ENCODE measurements around the gene GK.
"Not testable (repeated sequence)": the region's sequence is repeated elsewhere in the genome, so short reads cannot be mapped to it uniquely, and the experiment has no call there.

The GK gene

DNA sequence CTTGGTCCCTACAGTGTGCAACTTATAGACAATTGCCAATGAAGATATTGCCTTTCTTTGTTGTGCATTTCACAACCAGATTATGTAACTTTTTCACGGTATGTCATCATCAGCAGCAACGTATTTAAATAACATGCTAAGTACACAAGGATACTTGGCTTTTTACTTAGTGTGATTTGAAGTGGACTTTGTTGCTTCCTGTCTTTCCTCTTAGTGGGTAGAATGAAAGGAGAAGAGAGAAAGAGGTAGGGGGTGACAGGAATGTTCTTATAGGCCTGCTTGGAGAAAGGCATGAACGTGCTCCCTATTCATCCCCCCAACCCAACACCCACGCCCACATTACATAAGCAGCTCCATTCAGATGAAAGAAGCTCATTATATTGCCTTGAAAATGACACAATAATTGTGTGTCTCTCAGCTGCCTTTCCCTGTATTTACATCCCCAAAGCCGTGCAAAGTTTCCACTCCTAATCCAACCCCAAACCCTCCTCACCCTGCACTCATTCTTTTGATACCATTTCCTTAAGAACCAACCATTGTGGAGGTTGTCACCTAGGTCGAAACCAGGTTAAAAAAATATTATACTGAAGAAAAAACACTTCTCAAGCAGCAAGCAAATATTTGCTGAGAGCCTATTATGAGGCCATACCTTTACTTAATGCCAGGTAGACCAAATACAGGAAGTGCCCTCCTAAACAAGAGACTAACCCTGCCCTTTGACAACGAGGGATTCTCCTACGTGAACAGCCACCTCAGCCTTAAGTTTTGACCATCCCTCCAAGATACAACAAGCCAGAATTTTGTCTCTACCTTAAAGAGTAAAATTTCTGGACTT, 25.2 kb upstream of the GK start:
- no peak overlapping the region for H3K4me3 ChIP-seq (ENCODE audit: low read length)
- H3K9me3 ChIP-seq (ENCODE audit: insufficient read depth, low read depth, low read length): no peaks in the 10 kb centered on the region
- no peaks in the 10 kb centered on the region for H3K4me1 ChIP-seq (ENCODE audit: insufficient read depth, low read length)
- H3K27me3 ChIP-seq (ENCODE audit: insufficient read depth, low read length): no peaks in the 10 kb centered on the region
- H3K27ac ChIP-seq (ENCODE audit: low read depth, low read length): no peak overlapping the region
- no peak overlapping the region for H3K9ac ChIP-seq (ENCODE audit: low read depth, low read length)
- WGBS: over 99% methylated on average over 6 of the region's 8 CpGs
- no peaks in the 10 kb centered on the region for H3K36me3 ChIP-seq (ENCODE audit: insufficient read depth, low read length)

DNA sequence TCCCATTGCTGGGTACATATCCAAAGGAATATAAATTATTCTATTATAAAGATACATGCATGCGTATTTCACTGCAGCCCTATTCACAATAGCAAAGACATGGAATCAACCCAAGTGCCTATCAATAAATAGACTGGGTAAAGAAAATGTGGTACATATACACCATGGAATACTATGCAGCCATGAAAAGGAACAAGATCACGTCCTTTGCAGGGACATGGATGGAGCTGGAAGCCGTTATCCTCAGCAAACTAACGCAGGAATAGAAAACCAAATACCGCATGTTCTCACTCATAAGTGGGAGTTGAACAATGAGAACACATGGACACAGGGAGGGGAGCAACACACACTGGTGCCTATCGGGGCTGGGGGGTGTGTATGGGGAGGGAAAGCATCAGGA, 19.2 kb upstream of the GK start:
- H3K27ac ChIP-seq (ENCODE audit: low read depth, low read length); H3K4me3 ChIP-seq (ENCODE audit: low read length); H3K9me3 ChIP-seq (ENCODE audit: insufficient read depth, low read depth, low read length); H3K36me3 ChIP-seq (ENCODE audit: insufficient read depth, low read length); H3K4me1 ChIP-seq (ENCODE audit: insufficient read depth, low read length); H3K27me3 ChIP-seq (ENCODE audit: insufficient read depth, low read length); H3K9ac ChIP-seq (ENCODE audit: low read depth, low read length): not testable (repeated sequence)
- 96% methylated on average over 5 of the region's 6 CpGs for WGBS

DNA sequence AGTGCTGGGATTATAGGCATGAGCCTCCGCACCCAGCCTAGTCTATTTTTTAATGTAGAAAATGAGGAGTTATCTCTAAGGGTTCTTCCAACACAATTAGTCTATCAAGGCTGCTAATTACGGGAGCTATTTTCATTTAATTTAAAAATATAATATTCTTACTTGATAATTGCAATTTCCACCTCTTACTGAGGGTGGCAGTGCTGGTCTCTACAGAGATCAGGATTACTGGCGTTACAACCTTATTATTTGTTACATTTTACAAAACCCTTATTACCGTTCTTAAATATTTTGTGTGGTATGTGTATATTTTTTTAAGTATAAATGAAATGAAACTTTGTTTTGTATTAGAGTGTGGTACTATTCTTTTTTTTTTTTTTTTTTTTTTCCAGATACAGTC, 17.6 kb upstream of the GK start:
- Histone ChIP-seq H3K27me3 (ENCODE audit: insufficient read depth, low read length) (no peaks in the 10 kb centered on the region), H3K9me3 (ENCODE audit: insufficient read depth, low read depth, low read length) (no peaks in the 10 kb centered on the region), H3K9ac (ENCODE audit: low read depth, low read length) (no peak overlapping the region), H3K27ac (ENCODE audit: low read depth, low read length) (no peak overlapping the region), H3K36me3 (ENCODE audit: insufficient read depth, low read length) (no peaks in the 10 kb centered on the region), H3K4me1 (ENCODE audit: insufficient read depth, low read length) (no peaks in the 10 kb centered on the region), H3K4me3 (ENCODE audit: low read length) (no peak overlapping the region)
- WGBS: 100% methylated on average over 1 of the region's 4 CpGs

DNA sequence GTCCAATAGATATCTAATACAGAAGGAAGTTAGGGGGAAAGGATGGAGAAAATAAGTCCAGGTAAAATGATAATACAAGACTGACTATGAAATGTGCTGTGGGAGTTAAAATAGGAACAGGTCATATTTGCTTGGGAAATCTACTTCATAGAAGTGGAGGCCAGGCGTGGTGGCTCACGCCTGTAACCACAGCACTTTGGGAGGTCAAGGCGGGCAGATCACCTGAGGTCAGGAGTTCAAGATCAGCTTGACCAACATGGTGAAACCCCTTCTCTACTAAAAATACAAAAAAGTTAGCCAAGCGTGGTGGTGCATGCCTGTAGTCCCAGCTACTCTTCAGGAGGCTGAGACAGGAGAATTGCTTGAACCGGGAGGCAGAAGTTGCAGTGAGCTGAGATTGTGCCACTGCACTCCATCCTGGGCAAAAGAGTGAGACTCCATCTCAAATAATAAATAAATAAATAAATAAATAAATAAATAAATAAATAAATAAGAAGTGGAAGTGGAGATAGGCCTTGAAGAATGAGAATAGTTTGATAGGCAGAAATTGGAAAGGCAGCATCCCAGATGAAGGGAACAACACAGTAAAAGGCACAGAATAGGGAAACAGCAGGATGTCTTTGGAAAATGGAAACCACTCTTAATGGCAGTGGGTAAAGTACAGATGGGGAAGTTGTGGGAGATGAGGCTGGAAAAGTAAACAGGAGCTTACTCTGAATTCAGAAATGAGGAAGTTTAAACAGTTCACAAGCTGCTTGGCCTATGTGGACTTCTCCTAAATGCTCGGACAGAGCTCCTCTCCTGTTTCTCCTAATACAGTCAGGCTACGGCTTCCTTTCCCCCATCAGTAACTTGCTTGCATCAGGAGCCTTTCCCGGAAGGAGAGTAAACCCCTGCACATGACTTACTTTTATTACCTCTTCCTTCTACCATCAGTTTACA, 15.1 kb upstream of the GK start:
- no peaks in the 10 kb centered on the region for H3K4me1 ChIP-seq (ENCODE audit: insufficient read depth, low read length)
- no peak overlapping the region for H3K27ac ChIP-seq (ENCODE audit: low read depth, low read length)
- no peaks in the 10 kb centered on the region for H3K9me3 ChIP-seq (ENCODE audit: insufficient read depth, low read depth, low read length)
- H3K9ac ChIP-seq (ENCODE audit: low read depth, low read length): no peak overlapping the region
- 91% methylated on average over 8 of the region's 8 CpGs for WGBS
- no peaks in the 10 kb centered on the region for H3K36me3 ChIP-seq (ENCODE audit: insufficient read depth, low read length)
- no peaks in the 10 kb centered on the region for H3K27me3 ChIP-seq (ENCODE audit: insufficient read depth, low read length)
- H3K4me3 ChIP-seq (ENCODE audit: low read length): no peak overlapping the region

DNA sequence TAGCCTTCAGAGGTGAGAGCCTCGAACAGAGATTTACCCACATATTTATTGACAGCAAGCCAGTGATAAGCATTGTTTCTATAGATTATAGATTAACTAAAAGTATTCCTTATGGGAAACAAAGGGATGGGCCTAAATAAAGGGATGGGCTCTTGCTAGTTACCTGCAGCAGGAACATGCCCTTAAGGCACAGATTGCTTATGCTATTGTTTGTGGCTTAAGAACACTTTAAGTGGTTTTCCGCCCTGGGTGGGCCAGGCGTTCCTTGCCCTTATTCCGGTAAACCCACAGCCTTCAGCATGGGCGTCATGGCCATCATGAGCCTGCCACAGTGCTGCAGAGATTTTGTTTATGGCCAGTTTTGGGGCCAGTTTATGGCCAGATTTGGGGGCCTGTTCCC, 13.5 kb upstream of the GK start:
- WGBS: 100% methylated on average over 4 of the region's 5 CpGs

DNA sequence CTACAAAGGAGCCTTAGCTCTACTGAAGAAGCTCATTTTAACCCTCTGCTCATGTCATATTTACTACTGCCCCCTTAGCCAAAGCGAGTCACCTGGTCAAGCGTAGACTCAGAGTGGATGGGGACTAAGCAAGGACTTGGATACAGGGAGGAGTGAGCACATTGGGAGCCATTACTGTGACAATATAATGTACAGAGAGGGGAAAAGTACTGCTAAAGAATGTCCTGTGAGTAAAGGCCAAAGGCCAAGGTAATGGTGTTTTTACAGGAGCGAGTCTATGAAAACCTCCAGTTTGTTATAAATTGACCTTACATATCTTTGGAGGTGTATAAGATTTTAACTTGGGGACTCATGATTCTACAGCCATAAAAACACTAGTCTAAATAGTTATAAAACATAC, 10.6 kb upstream of the GK start:
- WGBS: 96% methylated on average over 3 of the region's 3 CpGs
- Histone ChIP-seq H3K4me1 (ENCODE audit: insufficient read depth, low read length) (no peaks in the 10 kb centered on the region), H3K9ac (ENCODE audit: low read depth, low read length) (no peak overlapping the region), H3K27me3 (ENCODE audit: insufficient read depth, low read length) (no peaks in the 10 kb centered on the region), H3K36me3 (ENCODE audit: insufficient read depth, low read length) (no peaks in the 10 kb centered on the region), H3K4me3 (ENCODE audit: low read length) (no peak overlapping the region), H3K27ac (ENCODE audit: low read depth, low read length) (no peak overlapping the region), H3K9me3 (ENCODE audit: insufficient read depth, low read depth, low read length) (no peaks in the 10 kb centered on the region)

More for the DNA sequence above, 13.5 kb upstream of the GK start:
- H3K36me3 ChIP-seq (ENCODE audit: insufficient read depth, low read length); H3K27ac ChIP-seq (ENCODE audit: low read depth, low read length); H3K27me3 ChIP-seq (ENCODE audit: insufficient read depth, low read length); H3K9ac ChIP-seq (ENCODE audit: low read depth, low read length); H3K4me1 ChIP-seq (ENCODE audit: insufficient read depth, low read length); H3K9me3 ChIP-seq (ENCODE audit: insufficient read depth, low read depth, low read length); H3K4me3 ChIP-seq (ENCODE audit: low read length): not testable (repeated sequence)

DNA sequence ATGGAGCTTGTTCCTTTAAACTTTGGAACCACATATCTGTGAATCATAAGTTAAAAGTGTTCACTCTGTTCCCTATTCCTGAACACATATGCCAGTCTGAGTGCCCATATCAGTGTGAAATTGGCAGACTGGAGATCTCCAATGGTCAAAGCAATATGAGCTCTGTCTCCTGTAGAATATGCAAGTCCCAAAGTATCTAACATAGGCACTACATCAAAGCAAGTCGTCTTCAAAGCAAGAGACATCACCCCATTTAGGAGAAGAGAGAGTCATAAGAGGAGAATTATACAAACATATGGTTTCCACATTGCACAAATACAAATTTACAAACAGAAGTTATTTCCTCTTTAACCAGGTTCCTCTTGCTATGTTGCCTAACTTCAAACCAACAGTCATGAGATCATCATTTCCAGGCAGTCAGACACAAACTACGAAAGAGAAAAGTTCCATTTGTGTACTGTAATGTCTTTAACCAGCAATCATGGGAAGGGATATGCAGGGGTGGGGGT, 9.9 kb upstream of the GK start:
- Histone ChIP-seq H3K27me3 (ENCODE audit: insufficient read depth, low read length) (no peaks in the 10 kb centered on the region), H3K36me3 (ENCODE audit: insufficient read depth, low read length) (no peaks in the 10 kb centered on the region), H3K27ac (ENCODE audit: low read depth, low read length) (no peak overlapping the region), H3K4me1 (ENCODE audit: insufficient read depth, low read length) (no peaks in the 10 kb centered on the region), H3K9me3 (ENCODE audit: insufficient read depth, low read depth, low read length) (no peaks in the 10 kb centered on the region), H3K9ac (ENCODE audit: low read depth, low read length) (no peak overlapping the region), H3K4me3 (ENCODE audit: low read length) (no peak overlapping the region)
- 100% methylated on average over 1 of the region's 2 CpGs for WGBS

DNA sequence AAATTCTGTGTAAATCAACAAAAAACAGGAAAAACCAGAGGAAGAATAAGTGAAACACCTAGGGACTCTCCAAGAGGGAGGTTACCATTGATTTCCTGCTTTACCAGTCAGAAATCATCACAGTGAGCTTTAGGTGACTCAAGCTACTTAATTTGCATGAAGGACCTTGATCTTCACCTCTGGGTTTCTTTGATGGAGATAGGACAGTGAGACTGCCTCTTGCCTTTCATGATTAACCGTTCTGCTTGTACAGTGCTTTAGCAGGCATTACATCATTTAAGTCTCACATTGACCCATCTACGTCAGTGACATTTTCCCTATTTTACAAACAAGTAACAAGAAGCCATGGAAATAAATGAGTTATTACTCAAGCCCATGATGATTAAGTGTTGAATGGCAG, 3.4 kb upstream of the GK start:
- Histone ChIP-seq H3K36me3 (ENCODE audit: insufficient read depth, low read length) (no peaks in the 10 kb centered on the region), H3K9ac (ENCODE audit: low read depth, low read length) (no peak overlapping the region), H3K27ac (ENCODE audit: low read depth, low read length) (no peak overlapping the region), H3K4me3 (ENCODE audit: low read length) (no peak overlapping the region), H3K27me3 (ENCODE audit: insufficient read depth, low read length) (peaks cover 3% of the 10 kb centered on the region; the same call in 1 of the 2 replicates), H3K9me3 (ENCODE audit: insufficient read depth, low read depth, low read length) (no peaks in the 10 kb centered on the region), H3K4me1 (ENCODE audit: insufficient read depth, low read length) (no peaks in the 10 kb centered on the region)
- 83% methylated on average over 2 of the region's 2 CpGs for WGBS

DNA sequence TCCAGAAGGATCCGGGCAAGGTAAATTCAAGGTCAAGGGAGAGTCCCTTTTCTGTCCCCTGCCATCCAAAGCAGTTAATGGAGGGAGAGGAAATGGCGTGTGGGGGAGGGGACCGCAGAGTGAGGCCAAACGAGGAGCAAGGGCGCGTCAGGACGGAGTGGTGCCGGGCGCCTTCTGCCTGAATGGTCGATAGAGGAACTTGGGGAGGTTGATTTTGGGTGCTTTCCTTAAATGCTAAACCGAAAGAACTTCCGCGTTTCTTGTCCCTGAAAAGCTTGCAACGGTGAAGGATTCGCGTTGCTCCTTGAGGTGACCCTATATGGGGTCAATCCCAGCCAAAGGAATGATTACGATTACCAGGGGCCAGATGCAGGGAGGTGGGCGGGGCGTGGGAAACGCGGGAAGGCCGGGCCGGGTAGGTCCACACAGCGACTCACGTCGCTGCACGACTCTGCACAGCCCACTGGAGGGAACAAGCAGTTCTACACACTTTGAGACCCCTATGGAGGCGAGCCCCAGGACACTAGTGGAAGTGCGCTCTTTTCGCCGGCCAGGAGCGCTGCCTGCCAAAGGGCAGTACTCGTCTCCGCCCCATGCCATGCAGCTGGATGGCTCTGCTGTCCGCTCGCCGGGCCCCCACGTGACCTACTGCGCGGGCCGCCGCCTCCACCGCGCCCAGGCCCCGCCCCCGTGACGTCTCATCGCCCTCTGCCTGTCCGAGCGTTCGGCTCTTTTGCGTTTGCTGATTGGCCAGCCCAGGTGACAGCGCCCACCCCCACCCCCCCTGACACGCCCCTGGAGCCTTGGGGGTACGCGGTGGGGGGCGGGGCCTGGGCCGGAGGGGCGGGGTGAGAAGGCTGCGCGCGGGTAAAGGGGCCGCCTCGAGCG, 452 bp upstream of the GK start:
- Histone ChIP-seq H3K27me3 (ENCODE audit: insufficient read depth, low read length) (peaks cover 3% of the 10 kb centered on the region; the same call in 1 of the 2 replicates), H3K9me3 (ENCODE audit: insufficient read depth, low read depth, low read length) (no peaks in the 10 kb centered on the region), H3K9ac (ENCODE audit: low read depth, low read length) (peak overlapping the region; percentile 83), H3K4me3 (ENCODE audit: low read length) (peak overlapping the region; percentile 87), H3K36me3 (ENCODE audit: insufficient read depth, low read length) (no peaks in the 10 kb centered on the region), H3K4me1 (ENCODE audit: insufficient read depth, low read length) (no peaks in the 10 kb centered on the region), H3K27ac (ENCODE audit: low read depth, low read length) (peak overlapping the region; percentile 85)
- WGBS: 1% methylated on average over 53 of the region's 65 CpGs

DNA sequence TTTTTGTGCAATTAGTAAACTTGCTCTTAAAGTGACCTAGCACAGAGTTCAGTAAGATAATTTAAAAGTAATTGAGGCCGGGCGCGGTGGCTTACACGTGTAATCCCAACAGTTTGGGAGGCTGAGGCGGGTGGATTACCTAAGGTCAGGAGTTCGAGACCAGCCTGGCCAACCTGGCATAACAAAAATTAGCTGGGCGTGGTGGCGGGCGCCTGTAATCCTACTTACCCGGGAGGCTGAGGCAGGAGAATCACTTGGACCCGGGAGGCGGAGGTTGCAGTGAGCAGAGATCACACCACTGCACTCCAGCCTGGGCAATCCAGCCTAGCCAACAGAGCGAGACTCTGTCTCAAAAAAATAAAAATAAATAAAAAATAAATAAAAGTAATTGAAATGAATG, 1.2 kb downstream of the GK start:
- not testable (repeated sequence) for H3K9ac ChIP-seq (ENCODE audit: low read depth, low read length); H3K36me3 ChIP-seq (ENCODE audit: insufficient read depth, low read length); H3K4me1 ChIP-seq (ENCODE audit: insufficient read depth, low read length); H3K9me3 ChIP-seq (ENCODE audit: insufficient read depth, low read depth, low read length); H3K27ac ChIP-seq (ENCODE audit: low read depth, low read length); H3K27me3 ChIP-seq (ENCODE audit: insufficient read depth, low read length)
- 94% methylated on average over 12 of the region's 13 CpGs for WGBS
- peak overlapping the region; percentile 69; the same call in 1 of the 2 replicates for H3K4me3 ChIP-seq (ENCODE audit: low read length)
